GM18520 (cell line): ENCODE data around the gene PRR16.
"Not testable (repeated sequence)": the region's sequence is repeated elsewhere in the genome, so short reads cannot be mapped to it uniquely, and the experiment has no call there.

Experiments
- ATAC-seq: cut with Tn5 transposase; IDR thresholded peaks from one replicate; pipeline ENCODE4 v1.9.1; 2021; ENCODE audit not compliant: unreplicated experiment

Gene PRR16

DNA sequence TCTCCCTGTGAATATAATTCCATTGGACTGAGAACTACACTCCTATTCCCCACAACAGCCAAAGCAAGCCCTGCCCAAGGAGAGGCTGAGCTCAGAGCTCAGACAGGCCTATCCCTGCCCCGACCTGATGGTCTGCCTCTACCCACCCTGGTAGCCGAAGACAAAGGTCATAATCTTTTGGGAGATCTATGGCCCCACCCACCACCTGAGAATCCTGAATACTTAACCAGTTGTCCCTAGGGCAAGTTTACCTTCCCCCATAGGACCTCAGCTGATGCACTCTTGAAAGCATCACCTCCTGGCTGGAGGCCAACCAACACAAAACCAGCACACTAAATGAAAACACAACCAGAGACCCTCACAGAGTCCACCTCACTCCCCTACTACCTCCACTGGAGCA, 167.5 kb downstream of the PRR16 start:
- no peak for ATAC-seq

DNA sequence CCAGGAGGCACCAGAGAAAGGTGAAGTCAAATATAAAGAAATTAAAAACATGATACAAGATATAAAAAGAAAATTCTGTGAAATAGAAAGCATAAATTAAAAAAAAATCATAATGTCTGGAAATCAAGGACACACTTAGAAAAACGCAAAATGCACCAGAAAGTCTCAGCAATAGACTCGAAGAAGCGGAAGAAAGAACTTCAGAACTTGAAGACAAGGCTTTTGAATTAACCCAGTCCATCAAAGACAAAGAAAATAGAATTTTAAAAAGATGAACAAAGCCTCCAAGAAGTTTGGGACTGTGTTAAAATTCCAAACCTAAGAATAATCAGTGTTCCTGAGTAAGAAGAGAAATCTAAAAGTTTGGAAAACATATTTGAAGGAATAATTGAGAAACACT, 168.3 kb downstream of the PRR16 start:
- ATAC-seq: no peak

DNA sequence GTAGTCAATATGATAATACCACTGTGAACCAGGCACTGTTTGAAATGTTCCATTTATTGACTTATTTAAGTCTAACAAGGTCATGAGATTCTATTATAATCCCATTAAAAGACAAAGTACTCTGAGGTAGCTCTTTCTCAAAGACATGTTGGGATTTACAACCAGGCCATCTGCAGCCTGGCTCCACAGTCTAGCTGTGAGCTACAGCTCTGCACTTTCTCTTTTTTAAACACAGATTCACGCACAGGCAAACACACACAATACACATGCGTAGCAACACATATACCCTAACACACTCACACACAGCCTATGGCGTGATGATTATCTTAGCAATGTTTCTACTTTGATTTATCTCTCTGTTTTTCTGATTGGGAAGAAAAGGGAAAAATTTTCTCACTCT, 174.3 kb downstream of the PRR16 start:
- ATAC-seq: no peak

DNA sequence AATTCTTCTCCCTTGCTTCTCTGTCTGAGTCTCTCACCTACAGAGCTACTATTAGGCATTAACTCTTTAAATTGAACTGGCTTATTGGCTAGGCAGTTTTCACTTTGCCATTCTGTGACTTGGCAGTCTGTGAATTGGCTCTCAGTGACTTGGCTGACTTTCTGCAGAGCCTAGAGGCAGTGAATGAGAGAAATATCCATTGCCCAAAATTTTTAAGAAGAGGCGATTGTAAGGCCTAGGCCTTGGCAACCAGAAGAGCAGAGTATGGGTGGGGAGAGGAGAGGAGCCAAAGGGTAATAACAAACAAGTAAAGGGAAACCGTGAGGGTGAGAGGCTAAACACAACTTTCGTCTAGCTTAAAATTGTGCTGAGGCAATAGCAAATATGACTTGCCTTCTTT, 176.7 kb downstream of the PRR16 start:
- ATAC-seq: no peak

DNA sequence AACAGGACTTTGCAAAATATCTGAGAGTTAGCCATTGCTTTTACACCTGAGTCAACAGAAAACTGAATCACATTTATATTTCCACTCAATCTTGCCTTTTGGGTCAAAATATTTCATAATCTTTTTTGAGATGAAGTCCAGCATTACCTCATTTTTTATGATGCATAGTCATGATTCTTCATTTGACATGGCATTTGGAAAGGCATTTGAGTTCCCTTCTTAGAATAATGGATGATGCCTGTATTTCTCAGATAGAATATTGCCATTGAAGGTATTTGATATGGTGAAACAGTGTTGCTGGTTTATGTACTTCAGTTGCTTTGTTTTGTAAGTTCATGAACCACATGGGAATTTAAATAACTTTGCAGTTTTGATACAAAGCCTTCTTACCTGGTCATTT, 180.4 kb downstream of the PRR16 start:
- no peak for ATAC-seq

DNA sequence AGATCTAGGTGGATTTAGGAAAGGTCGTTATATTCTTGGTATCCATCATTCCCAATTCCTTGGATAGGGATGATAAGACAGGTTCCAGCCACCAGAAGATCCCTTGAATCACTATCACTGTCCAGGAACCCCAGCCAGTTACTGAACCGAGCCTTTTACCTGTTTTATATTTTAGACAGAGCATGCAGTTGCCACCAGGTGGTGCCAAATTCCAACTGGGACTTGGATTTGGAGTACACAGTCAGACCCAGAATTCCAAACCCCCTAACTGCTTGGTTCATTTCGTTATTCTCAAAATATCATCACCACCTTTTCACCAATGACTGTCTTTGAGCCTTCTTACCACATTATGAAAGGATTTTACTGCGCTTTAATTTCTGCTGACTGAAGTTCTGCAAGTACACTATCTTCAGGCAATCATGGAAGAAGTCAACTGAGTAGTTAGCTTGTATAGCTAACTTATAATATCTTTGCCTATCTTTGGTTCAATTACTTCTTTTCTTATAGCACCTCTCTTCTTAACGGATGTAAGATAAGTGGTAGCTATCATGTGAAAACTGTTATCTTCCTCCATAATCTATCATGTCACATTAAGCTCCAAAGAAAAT, 191.8 kb downstream of the PRR16 start:
- ATAC-seq: no peak

DNA sequence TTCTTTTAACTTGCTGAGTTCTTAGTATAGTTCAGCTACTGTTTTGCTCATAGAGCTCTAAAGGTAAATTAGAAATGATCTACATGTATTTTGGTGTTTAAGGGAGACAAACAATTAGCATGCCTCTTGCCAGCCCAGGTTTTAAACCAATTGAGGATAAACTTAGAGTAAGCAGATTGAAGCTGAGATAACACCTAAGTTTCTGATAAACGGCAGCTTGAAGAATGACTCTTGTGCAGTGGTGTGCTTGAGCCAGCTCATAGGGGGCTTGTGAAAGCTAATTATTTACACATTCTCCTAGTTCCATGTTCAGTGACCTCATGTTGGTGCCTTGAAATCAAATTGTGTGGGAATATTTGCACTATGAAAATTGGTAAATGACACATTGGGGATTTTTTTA, 193.0 kb downstream of the PRR16 start:
- no peak for ATAC-seq

DNA sequence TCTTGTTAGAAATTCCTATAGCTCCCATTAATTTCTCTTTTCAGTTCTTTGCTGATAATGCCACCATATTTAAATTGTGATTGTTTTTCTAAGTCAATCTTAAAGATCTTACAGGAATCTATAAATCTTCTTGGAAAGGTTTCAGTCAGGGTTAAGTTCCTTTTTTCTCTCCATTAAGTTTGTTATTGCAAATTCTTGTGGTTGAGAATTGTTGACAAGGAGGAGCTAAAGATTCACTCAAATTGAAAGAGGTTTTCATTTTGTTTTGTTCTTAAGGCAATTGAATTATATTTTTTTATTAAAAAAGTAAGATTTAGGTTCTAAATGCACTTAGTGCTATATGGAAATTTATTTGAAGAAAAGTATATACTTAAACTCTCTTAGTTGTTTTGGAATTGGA, 213.4 kb downstream of the PRR16 start:
- ATAC-seq: no peak

DNA sequence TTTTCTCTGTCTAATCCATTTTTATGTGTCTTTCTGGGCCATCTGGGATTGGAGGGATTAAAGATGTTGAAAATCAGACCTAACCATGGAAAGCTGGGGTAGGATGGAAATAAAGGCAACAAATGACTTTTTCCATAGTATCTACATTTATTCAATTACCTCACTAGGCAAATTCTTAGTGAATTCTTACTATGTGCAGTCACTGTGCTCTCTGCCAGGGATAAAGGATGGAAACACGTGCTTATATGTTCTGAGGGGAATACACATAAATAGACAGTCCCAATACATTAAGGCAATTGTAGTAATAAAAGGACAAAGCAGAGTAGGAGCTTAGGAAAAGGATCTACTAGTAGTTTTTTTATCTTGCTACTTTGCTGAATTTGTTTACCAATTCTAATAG, 214.2 kb downstream of the PRR16 start:
- ATAC-seq: no peak

DNA sequence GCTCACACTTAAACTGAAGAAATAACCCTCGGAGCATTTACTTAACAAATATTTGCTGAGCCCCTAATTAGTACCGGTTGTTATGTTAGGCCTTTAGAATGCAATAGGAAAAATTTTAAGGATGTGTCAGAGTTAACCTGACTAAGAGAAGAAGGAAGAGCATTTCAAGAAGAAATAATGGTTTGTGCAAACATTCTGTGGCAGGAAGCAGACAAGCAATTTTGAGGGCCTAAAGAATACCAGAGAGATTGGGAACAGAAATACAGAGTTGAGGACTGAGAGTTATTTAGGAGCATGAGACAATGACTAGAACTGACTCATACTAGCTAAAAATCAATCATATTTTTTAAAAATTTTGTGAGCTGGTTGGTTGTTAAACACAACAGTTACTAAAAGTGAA, 218.8 kb downstream of the PRR16 start:
- no peak for ATAC-seq

DNA sequence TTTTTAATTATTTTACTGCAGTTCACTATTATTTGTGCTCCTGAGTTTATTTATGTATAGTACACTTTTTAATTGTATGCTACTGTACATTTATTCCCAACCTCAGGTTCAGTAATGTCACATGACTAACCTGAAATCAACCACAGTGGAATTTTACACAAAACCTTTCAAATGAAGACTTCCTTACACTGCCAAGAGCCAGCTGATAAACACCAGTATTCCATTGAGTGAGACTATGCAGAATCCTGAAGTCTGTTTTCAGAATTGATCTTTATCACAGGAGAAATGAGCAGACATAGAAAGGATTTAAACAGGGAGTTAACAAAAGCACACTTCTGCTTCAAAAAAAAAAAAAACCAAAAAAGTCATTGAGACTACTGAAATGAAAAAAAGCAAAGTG, 219.5 kb downstream of the PRR16 start:
- ATAC-seq: no peak

DNA sequence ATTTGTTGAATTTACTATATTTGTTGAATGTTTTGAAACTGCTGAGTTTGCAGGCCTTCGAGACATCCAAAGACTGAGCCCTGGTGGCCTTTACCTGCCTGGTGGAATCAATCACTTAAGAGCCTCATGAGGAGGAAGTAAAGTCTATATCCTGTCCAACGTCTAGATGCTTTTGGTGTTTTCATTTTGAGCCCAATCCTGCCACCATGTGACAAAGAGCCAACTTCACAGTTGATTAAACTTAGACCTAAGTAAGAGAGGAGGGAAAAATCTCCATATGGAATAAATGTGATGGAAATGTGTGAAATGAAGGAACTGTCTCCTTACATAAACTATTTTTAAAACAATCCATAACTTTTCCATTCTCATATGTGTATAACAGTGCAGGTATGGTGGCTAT, 220.1 kb downstream of the PRR16 start:
- ATAC-seq: no peak

DNA sequence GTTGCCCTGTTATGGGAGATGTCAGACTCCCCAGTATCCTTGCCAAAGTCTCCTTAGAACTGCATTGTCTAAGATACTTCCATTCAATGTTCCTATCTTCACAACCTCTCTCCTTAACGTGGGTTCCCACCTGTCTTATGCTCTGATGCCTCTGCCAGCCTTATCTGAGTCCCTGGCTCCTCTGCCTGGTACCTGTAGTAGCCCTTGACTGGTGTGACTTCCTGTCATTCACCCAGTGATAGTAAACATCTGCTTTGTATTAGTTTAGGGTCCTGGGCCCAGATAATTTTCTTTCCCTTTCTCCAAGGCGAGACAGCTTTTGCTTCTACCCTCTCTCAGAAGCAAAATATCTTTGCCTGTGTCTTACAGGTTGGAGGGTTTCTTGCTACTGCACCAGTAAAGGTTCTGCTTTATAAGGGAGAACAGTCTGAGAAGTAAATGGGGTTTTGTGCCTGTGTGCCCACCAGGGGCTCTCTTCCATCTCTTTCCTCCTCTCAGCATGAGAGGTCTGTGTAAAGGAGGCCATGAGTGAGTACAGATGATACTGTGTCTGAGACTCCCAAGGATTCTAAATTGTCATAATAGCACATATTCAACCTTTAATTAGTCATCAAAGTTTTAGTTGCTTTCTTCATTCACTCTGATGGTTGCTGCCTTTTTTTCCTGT, 220.8 kb downstream of the PRR16 start:
- no peak for ATAC-seq

DNA sequence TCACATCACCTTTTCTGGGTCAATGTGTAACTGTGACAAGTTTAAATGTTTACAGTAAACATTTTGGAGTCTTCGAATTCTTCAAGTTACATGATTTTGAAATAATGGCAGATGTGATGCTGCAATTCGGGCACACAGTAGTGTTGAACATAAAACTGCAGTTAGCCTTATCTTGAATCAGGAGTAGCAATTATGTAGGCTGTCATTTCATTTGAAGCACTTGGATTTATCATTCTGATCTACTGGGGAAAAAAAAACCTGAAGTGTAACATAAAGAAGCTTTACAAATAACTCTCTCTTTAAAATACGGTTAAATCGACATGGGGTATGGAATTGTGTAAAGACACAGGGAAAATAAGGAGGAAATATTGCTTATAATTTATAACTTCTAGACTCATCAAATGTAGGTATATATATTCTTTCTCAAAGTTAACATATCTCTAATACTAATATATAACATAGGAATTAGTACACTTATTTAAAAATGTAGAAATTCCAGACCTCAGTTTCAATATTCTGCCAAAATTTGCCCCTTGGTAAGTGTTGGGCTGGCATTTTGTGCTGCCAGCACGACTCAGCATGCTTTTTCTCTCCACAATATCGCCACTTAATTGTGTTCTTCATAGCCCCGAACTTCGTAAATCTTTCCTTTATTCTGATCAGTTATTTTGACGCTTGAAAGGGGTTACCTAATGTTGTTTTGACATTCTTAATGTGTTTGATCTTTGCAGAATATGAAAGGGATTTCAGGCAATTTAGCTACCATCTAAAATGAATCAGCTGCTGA, 226.7 kb downstream of the PRR16 start:
- ATAC-seq: no peak

DNA sequence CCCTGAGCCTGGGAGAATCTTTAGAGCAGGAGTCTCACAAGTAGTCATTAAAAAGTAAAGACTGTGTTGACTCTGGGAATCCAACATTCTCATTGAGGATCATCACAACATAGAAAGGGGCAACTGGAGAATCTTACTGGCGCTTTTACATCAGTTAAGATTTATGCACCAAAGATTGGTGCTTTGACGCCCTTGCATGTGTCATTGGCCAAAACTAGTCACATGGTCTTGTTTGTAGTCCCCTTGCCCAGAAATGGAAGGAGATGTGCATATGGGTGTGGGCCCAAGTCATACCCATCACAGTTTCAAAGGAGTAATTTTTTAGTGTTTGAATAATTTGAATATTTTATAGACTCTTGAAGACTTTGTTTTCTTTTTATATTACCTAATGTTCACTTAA, 228.2 kb downstream of the PRR16 start:
- ATAC-seq: no peak

DNA sequence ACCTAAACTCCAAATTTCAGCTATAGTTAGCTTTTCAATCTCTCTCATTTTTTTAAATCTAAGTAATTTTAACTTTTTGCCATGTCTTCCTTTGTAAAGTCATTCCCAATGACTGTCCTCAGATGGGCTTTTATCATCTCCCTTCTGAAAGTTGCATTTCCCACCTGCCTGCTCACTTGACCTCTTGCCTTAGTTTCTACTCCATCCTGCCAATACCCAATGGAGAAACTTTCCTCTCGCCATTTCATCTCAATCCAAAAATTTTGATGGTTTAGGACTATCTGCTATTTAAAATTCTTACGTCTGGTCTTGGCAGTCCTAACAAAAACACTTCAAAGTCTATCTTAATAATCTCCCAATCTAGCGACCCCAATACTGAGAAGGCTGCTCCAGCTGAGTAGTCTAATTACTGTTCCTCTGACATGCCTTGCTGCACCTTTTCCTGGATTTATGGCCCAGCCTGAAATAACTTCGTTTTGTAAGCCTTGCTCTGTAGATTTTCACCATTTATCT, 231.3 kb downstream of the PRR16 start:
- no peak for ATAC-seq

DNA sequence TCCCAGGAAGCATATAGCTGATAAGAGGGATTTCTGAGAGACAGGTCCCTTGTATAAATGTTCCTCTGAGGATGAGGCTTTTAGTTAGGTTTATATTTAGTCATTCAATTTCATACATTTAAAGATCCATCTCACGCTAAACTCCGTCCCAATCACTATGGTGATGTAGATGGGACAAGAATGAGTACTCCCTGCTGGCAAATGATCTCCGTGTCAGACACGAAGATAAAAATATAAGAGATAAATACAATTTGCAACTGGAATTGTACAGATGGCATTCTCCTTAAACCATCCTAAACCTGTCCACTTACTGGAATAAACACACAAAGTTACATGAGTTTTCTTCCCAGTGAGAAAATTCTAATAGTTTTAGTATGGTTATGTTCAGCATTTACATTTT, 233.0 kb downstream of the PRR16 start:
- no peak for ATAC-seq

DNA sequence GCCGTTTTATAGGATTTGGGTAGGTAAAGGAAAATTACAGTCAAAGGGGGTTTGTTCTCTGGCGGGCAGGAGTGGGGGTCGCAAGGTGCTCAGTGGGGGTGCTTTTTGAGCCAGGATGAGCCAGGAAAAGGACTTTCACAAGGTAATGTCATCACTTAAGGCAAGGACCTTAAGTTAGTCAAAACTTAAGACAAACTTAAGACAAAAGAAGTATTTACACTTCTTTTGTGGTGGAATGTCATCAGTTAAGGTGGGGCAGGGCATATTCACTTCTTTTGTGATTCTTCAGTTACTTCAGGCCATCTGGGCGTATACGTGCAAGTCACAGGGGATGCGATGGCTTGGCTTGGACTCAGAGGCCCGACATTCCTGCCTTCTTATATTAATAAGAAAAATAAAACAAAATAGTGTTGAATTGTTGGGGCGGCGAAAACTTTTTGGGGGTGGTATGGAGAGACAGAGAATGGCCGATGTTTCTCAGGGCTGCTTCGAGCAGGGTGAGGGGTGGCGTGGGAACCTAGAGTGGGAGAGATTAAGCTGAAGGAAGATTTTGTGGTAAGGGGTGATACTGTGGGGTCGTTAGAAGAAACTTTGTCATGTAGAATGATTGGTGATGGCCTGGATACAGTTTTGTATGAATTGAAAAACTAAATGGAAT, 233.7 kb downstream of the PRR16 start:
- ATAC-seq: not testable (repeated sequence)

DNA sequence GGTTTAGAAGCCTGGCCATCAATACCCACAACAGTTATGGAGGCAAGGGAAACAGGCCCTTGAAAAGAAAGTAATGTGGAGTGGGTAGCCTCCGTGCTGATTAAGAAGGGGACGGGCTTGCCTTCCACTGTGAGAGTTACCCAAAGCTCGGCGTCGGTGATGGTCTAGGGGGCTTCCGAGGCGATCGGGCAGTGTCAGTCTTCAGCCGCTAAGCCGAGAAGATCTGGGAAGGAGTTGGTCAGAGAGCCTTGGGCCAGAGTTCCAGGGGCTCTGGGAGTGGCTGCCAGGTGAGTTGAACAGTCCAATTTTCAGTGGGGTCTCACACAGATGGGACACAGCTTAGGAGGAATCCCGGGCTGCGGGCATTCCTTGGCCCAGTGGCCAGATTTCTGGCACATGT, 236.6 kb downstream of the PRR16 start:
- not testable (repeated sequence) for ATAC-seq

DNA sequence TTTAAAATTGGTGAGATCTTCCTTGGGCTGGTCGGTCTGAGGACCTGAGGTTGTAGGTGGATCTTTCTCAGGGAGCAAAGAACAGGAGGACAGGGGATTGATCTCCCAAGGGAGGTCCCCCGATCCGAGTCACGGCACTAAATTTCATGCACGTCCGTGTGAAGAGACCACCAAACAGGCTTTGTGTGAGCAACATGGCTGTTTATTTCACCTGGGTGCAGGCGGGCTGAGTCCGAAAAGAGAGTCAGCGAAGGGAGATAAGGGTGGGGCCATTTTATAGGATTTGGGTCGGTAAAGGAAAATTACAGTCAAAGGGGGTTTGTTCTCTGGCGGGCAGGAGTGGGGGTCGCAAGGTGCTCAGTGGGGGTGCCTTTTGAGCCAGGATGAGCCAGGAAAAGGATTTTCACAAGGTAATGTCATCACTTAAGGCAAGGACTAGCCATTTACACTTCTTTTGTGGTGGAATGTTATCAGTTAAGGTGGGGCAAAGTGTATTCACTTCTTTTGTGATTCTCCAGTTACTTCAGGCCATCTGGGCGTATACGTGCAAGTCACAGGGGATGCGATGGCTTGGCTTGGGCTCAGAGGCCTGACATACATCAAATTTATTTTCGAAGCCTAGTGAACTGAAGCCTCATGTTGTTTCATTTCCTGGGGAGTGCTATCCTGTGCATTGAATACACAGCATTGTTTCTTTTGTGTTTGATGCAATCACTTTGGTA, 238.9 kb downstream of the PRR16 start:
- not testable (repeated sequence) for ATAC-seq
